Subcutaneous adipose tissue (tissue), 4 donors: ENCODE results near the gene PIP5K1B. TPM values are rescaled to one million over a fixed set of nuclear protein-coding genes. Genes with fewer than 3 reads are reported as not detected.

Experiments
- CTCF ChIP-seq: fragments of 450-650 bp; IDR thresholded peaks from one replicate; pipeline ENCODE4 v1.5.1; 2016; ENCODE audit warnings: low read depth, mild to moderate bottlenecking, control low read depth, antibody characterized with exemption, moderate library complexity
- total RNA-seq, 4 donors: library from RNA; depleted of rRNA; stranded (reverse); fragments of >200 nt; gene quantifications; one replicate each; pipeline ENCODE4 v1.1.0, GENCODE V29; 2016

PIP5K1B gene
- total RNA-seq, 4 donors from 2014 or later = 0.88 to 4.4 (median 1.4) TPM

- no peak for TF ChIP-seq CTCF
Measured at GRCh38 chr9:68873179-68873578, 168.1 kb downstream of the PIP5K1B start.

GRCh38 chr9:68876273-68876672 lies 171.2 kb downstream of the PIP5K1B start:
- TF ChIP-seq CTCF = no peak

- no peak for TF ChIP-seq CTCF
Measured at GRCh38 chr9:68876681-68877080, 171.6 kb downstream of the PIP5K1B start.

- no peak for TF ChIP-seq CTCF
Measured at GRCh38 chr9:68877219-68877618, 172.2 kb downstream of the PIP5K1B start.

GRCh38 chr9:68878450-68878849 lies 173.4 kb downstream of the PIP5K1B start:
- TF ChIP-seq CTCF = no peak

- no peak for TF ChIP-seq CTCF
Measured at GRCh38 chr9:68883224-68883623, 178.2 kb downstream of the PIP5K1B start.

- no peak for TF ChIP-seq CTCF
Measured at GRCh38 chr9:68887232-68887631, 182.2 kb downstream of the PIP5K1B start.
